ENCODE results near the gene ARL4C. TPM values are rescaled to one million over a fixed set of nuclear protein-coding genes. Genes with fewer than 3 reads are reported as not detected.

The ARL4C gene
- total and polyA plus RNA-seq, 4 donors = 6.1 to 16.2 (median 10.9) TPM

DNA sequence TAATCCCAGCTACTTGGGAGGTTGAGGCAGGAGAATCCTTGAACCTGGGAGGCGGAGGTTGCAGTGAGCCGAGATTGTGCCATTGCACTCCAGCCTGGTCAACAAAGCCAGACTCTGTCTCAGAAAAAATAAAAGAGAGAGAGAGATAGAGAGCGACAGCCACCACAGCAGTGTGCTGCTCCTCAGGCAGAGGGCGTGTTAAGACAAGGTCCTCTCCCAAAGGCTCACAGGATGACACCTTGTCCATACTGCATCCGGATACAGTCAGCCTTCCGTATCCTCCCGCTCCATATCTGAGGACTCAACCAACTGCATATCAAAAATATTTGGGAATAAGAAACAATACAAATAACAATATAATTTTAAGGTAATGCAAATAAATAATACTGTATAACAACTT is 20.1 kb downstream of the ARL4C start:
- peaks cover 0 to 4% (median 0%) of the 10 kb centered on the region in 3 donors for H3K27me3 ChIP-seq (ENCODE audit: control insufficient read depth in 3 of 3, insufficient read depth in 3 of 3, low read length in 2 of 3)
- H3K9me3 ChIP-seq (ENCODE audit: control insufficient read depth in 4 of 4, insufficient read depth in 3 of 4, low read length in 3 of 4) = peaks cover 0 to 3% (median 0%) of the 10 kb centered on the region in 4 donors
- no peak overlapping the region for H3K27ac ChIP-seq (ENCODE audit: low read depth in 1 of 2, low read length in 1 of 2)
- no peak overlapping the region for H3K9ac ChIP-seq (ENCODE audit: insufficient read depth in 1 of 2, low read length in 2 of 2)
- no peak overlapping the region for H3K4me3 ChIP-seq
- H3K36me3 ChIP-seq (ENCODE audit: control insufficient read depth in 4 of 4, insufficient read depth in 4 of 4, low read length in 4 of 4) = no peaks in the 10 kb centered on the region
- 90 to 96% methylated on average over 7 of the region's 7 CpGs for WGBS, 2 donors
- TF ChIP-seq, protein P1, sequence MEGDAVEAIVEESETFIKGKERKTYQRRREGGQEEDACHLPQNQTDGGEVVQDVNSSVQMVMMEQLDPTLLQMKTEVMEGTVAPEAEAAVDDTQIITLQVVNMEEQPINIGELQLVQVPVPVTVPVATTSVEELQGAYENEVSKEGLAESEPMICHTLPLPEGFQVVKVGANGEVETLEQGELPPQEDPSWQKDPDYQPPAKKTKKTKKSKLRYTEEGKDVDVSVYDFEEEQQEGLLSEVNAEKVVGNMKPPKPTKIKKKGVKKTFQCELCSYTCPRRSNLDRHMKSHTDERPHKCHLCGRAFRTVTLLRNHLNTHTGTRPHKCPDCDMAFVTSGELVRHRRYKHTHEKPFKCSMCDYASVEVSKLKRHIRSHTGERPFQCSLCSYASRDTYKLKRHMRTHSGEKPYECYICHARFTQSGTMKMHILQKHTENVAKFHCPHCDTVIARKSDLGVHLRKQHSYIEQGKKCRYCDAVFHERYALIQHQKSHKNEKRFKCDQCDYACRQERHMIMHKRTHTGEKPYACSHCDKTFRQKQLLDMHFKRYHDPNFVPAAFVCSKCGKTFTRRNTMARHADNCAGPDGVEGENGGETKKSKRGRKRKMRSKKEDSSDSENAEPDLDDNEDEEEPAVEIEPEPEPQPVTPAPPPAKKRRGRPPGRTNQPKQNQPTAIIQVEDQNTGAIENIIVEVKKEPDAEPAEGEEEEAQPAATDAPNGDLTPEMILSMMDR (IDR thresholded peaks at IDR 0.05; ENCODE audit: control extremely low read depth, extremely low read depth) = no peak
- no peaks in the 10 kb centered on the region for H3K4me1 ChIP-seq (ENCODE audit: control insufficient read depth in 5 of 5, insufficient read depth in 5 of 5, low read length in 5 of 5)
- DNase-seq (no peak), ATAC-seq (ENCODE audit: insufficient read depth, low FRiP score) (no peak)

DNA sequence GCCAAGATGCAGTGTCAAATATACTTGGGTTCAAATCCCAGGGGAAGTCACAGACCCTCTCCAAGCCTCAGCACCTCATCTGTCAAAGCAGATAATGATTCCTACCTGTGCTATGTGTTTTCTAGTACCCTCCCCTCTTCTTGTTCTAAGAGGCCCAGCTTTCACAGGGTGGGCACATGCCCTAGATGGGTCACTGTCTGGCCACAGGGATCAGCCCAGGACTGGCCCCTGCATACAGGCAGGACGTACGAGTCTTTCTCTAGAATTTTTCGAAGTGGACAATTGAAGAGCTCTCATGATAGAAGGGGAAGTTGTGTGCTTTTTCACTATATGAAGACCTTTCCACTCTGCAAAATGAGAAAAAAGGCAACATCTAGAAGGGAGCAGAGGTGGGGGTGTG is 22.2 kb downstream of the ARL4C start:
- 87 to 93% methylated on average over 3 of the region's 3 CpGs for WGBS, 2 donors
- Histone ChIP-seq H3K4me3 (no peak overlapping the region), H3K4me1 (ENCODE audit: control insufficient read depth in 5 of 5, insufficient read depth in 5 of 5, low read length in 5 of 5) (no peaks in the 10 kb centered on the region), H3K9me3 (ENCODE audit: control insufficient read depth in 4 of 4, insufficient read depth in 3 of 4, low read length in 3 of 4) (peaks cover 0 to 3% (median 0%) of the 10 kb centered on the region in 4 donors), H3K36me3 (ENCODE audit: control insufficient read depth in 4 of 4, insufficient read depth in 4 of 4, low read length in 4 of 4) (no peaks in the 10 kb centered on the region), H3K27me3 (ENCODE audit: control insufficient read depth in 3 of 3, insufficient read depth in 3 of 3, low read length in 2 of 3) (peaks cover 0 to 4% (median 0%) of the 10 kb centered on the region in 3 donors), H3K9ac (ENCODE audit: insufficient read depth in 1 of 2, low read length in 2 of 2) (no peak overlapping the region), H3K27ac (ENCODE audit: low read depth in 1 of 2, low read length in 1 of 2) (no peak overlapping the region)
- DNase-seq (no peak), ATAC-seq (ENCODE audit: insufficient read depth, low FRiP score) (no peak)
- TF ChIP-seq, protein P1 (IDR thresholded peaks at IDR 0.05; ENCODE audit: control extremely low read depth, extremely low read depth) = no peak

DNA sequence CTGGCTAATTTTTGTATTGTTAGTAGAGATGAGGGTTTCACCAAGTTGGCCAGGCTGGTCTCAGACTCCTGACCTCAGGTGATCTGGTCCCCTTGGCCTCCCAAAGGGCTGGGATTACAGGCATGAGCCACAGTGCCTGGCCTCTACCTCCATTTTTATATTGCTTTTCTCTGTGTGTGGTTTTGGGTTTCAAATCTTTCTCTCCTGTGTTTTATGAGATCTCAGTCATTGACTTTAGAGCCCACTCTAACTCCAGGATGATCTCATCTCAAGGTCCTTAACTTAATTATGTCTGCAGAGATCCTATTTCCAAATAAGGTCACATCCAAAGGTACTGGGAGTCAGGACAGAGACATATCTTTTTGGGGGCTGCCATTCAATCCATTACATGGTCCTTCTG is 24.7 kb downstream of the ARL4C start:
- no peaks in the 10 kb centered on the region for H3K4me1 ChIP-seq (ENCODE audit: control insufficient read depth in 5 of 5, insufficient read depth in 5 of 5, low read length in 5 of 5)
- no peak overlapping the region for H3K4me3 ChIP-seq
- peaks cover 0 to 6% (median 0%) of the 10 kb centered on the region in 4 donors for H3K9me3 ChIP-seq (ENCODE audit: control insufficient read depth in 4 of 4, insufficient read depth in 3 of 4, low read length in 3 of 4)
- no peaks in the 10 kb centered on the region for H3K36me3 ChIP-seq (ENCODE audit: control insufficient read depth in 4 of 4, insufficient read depth in 4 of 4, low read length in 4 of 4)
- DNase-seq (no peak), ATAC-seq (ENCODE audit: insufficient read depth, low FRiP score) (no peak)
- H3K27ac ChIP-seq (ENCODE audit: low read depth in 1 of 2, low read length in 1 of 2) = no peak overlapping the region
- TF ChIP-seq, protein P1 (IDR thresholded peaks at IDR 0.05; ENCODE audit: control extremely low read depth, extremely low read depth) = no peak
- no peak overlapping the region for H3K9ac ChIP-seq (ENCODE audit: insufficient read depth in 1 of 2, low read length in 2 of 2)
- H3K27me3 ChIP-seq (ENCODE audit: control insufficient read depth in 3 of 3, insufficient read depth in 3 of 3, low read length in 2 of 3) = no peaks in the 10 kb centered on the region

DNA sequence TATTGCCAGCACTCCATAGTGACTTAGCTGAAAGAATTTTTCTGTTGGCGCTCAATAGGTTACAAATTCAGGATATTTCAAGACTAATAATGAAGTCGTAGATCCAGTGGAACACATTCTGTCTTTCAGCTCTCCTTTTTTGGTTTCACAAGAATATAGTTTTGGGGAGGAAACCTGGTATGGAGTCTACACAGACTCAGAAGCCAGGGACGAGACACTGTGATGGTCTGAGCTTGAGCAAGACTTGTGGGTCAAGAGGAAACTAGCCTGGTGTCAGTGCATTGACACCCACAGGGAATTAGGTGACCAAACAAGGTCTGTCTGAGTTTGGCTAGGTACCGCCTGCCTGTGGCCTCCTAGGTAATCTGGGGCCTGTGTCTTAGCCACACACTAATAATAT is 26.9 kb downstream of the ARL4C start:
- no peaks in the 10 kb centered on the region for H3K4me1 ChIP-seq (ENCODE audit: control insufficient read depth in 5 of 5, insufficient read depth in 5 of 5, low read length in 5 of 5)
- no peaks in the 10 kb centered on the region for H3K36me3 ChIP-seq (ENCODE audit: control insufficient read depth in 4 of 4, insufficient read depth in 4 of 4, low read length in 4 of 4)
- peaks cover 0 to 6% (median 0%) of the 10 kb centered on the region in 4 donors for H3K9me3 ChIP-seq (ENCODE audit: control insufficient read depth in 4 of 4, insufficient read depth in 3 of 4, low read length in 3 of 4)
- 93 to 94% methylated on average over 4 of the region's 4 CpGs for WGBS, 2 donors
- ATAC-seq (ENCODE audit: insufficient read depth, low FRiP score) (no peak), DNase-seq (no peak)
- no peaks in the 10 kb centered on the region for H3K27me3 ChIP-seq (ENCODE audit: control insufficient read depth in 3 of 3, insufficient read depth in 3 of 3, low read length in 2 of 3)
- H3K9ac ChIP-seq (ENCODE audit: insufficient read depth in 1 of 2, low read length in 2 of 2) = no peak overlapping the region
- no peak overlapping the region for H3K4me3 ChIP-seq
- no peak overlapping the region for H3K27ac ChIP-seq (ENCODE audit: low read depth in 1 of 2, low read length in 1 of 2)
- TF ChIP-seq, protein P1 (IDR thresholded peaks at IDR 0.05; ENCODE audit: control extremely low read depth, extremely low read depth) = no peak

All from lung (tissue), 12 donors.